NCI-H2081 (cell line): ENCODE results near the gene CUX1.
"Not testable (repeated sequence)": the region's sequence is repeated elsewhere in the genome, so short reads cannot be mapped to it uniquely, and the experiment has no call there.

Source experiments
- DNase-seq, 2 experiments: peaks; one replicate each; lab custom pipeline; 2025; lab: John Stamatoyannopoulos, UW

The CUX1 gene

DNA sequence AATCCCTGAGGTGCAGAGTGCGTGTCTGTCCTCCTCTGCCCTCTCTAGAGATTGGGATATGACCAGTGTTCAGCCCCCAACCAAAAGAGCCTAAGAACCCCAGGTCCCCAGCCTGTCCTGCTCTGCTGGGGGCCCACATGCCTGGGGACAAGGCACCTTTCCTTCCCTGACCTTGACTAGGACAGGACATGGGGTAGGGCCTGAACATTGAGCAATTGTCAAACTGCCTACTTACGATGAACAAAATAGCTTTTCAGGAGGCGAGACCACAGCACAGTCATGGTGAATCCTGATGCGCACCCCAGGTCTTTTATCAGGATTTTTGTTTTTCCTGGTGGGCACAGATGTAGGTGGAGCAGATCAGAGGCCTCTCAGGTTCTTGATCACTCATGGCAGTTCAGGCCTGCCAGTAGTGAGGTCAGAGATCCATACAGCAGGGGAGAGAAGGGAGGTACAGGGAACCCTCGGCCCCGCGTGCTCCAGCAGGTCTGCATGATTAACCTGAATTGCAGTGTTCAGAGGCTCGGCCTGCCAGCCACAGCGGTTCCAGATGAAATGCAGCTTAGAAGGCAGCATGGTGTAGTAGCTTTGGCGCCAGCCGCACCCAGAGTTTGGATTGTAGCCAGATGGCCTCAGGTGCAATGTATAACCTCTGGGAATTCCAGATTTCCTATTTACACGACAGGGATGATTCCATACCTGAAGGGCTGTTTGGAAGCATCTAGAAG, 191.3 kb downstream of the CUX1 start:
- DNase-seq, result peak; percentile 19 to 68

DNA sequence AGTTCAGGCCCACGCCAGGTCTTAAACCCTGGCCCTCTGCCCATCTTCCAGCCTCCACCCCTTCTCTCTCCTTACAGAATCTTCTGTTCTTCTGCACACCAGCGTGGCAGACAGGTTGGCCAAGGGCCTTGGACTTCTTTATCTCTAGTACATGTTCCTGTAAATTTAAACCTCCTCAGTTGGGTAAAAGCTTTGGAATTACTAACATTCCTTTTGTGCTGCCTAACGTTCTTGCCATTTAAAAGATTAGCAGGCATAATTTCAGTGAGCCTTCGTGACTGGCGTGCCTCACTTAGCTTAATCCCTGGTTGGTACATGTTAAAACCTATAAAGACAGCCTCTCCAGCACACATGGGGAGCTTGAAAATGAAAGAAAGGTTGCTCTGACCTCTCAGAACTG, 192.2 kb downstream of the CUX1 start:
- DNase-seq, result no peak

DNA sequence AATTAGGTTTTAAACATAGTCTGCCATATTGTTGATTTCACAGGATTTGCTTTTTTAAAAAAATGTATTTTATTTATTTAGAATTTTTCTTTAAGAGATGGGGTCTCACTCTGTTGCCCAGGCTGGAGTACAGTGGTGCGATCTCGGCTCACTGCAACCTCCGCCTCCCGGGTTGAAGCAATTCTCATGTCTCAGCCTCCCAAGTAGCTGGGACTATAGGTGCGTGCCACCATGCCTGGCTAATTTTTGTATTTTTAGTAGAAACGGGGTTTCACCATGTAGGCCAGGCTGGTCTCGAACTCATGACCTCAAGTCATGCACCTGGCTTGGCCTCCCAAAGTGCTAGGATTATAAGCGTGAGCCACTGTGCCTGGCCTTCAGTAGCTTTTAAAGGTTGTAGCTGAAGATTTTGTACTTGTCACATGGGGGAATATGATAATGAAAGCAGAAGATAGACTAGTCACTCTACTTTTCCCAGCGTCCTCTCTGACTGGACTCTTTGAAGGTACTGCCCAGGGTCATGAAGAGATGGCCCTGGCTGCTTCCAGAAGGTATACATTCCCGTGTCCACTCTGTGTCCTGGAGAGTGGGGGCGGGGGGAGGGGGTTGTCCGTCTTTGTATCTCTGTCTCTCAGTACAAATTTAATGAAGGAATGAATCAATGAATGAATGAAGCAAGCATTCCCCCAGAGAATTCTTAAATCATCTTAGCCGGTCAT, 194.8 kb downstream of the CUX1 start:
- DNase-seq, result not testable (repeated sequence)

DNA sequence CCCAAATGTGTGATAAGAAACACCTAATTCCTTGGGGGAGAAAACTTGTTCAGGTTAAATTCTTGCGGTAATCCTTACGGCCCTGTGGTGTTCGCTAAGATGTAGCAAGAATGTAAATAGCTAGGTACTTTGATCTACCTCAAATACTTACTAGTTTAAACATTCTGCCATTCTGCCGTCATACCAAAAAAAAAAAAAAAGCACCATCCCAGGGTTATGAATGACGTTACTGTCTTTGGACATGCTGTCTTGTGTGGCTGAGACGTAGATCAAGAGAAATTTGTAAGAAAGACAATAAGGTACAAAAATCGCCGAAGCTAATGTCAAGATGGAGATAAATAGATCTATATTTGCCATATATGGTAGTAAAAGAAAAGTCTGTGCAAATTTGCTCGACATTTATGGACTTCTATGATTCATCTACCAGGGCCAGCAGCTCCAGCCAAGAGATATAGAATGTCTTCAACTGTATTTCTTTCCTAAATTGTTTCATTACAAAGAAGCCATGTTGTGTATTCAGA, 195.6 kb downstream of the CUX1 start:
- no peak for DNase-seq

DNA sequence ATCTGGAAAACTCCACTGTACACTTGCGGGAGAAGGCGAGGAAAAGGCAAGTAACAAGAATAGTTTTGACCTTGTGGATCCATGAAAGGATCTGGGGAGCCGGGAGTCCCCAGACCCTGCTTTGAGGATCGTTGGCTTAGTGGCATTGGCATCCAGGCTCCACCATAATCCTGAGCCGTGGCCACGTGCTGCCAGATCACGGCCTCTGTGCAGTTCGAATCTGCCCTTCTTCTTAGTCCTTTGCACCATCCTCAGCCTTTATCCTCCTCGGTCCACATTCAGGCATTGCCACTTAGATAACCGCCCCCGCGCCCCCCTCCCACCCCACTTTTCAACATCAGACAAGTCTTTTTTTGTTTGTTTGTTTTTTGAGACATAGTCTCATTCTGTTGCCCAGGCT, 201.4 kb downstream of the CUX1 start:
- DNase-seq, result no peak

DNA sequence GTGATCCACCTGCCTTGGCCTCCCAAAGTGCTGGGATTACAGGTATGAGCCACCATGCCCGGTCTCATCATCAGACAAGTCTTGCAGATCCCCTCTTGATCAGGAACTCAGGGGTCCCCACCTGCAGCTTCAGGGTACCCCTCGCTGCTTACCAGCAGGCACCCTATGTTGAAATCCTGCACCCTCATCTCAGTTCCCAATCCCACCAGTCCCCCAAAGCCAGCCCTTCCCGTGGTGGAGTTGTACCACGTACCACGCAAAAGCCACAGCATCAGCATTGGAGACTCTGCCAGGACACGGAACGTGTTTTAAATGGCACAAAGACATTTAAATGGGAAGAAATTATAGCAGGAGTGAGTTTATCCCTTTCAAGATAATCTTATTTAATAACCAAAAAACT, 202.0 kb downstream of the CUX1 start:
- no peak for DNase-seq

DNA sequence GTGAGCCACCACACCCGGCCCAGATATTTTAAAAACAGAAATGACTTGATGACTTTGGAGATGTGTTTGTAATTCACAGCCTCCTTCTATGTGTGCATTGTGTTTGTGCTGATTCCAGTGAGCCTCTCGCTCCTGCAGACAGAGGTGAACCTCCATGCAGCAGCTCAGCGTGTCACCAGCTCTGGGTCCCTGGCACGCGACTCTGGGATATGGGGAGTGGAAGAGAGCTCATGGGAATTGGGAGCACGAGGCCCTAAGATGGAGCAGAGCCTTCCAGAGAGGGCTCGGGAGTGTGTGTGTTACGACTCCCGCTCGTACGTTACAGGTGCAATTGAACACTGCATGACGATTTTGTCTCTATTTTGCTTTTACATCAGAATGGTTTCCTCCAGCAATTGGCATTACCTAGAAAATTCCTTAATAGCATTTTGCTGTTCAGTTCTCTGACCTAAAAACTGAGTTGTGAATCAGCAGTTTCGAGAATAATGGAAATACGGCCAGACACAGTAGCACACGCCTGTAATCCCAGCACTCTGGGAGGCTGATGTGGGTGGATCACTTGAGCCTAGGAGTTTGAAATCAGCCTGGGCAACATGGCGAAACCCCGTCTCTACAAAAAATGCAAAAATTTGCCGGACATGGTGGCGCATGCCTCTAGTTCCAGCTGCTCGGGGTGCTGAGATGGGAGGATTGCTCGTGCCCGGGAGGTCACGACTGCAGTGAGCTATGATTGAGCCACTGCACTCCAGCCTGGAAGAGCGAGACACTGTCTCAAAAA, 204.6 kb downstream of the CUX1 start:
- no peak for DNase-seq

DNA sequence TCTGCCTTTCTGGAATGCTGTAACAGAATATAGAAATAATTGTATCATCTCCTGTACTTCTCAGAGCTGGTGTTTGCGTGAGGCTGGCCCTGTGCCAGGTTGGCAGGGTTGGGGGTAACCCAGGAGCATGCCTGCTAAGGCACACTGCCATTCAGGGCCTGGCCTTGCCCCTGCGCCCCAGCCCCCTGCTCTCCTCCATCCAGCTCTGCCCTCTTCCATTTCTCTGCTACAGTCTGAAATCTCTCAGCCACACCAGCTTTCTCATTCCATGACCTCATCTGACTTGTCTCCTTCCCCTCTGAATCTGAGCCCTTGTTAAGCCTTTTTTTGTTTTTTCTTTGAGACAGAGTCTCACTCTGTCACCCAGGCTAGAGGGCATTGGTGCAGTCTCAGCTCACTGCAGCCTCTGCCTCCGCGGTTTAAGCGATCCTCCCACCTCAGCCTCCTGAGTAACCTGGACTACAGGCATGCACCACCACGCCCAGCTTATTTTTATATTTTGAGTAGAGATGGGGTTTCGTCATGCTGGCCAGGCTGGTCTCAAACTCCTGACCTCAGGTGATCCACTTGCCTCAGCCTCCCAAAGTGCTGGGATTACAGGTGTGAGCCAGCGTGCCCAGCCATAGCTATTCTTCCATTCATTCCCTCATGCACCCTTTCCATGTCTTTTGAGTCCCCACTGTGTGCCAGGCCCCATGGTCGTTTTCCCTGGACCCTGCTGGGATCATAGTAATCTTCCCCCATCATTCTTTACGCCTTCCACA, 206.8 kb downstream of the CUX1 start:
- DNase-seq, result no peak

DNA sequence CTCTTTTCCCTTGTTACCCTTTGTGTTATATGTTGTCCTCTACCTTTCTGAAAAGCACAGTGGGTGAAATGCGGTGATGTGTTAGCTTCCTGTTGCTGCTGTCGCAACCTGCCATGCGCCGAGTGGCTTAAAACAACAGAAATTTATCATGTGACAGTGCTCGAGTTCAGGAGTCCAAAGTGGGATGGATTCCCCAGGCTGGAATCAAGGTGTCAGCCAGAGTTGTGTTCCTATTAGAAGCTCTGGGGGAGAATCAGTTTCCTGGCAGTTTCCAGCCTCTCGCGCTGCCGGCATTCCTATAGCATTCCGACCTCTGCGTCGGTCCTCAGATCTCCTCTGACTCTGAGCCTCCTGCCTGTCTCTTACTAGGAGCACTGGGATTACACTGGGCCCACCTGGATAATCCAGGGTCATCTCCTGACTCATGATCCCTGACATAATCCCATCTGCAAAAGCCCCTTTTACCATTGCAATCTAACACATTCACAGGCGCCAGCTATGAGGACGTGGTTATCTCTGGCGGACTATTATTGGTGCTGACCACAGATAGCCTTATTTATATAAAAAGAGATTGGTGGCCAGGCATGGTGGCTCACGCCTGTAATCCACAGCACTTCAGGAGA, 207.5 kb downstream of the CUX1 start:
- DNase-seq, result no peak

DNA sequence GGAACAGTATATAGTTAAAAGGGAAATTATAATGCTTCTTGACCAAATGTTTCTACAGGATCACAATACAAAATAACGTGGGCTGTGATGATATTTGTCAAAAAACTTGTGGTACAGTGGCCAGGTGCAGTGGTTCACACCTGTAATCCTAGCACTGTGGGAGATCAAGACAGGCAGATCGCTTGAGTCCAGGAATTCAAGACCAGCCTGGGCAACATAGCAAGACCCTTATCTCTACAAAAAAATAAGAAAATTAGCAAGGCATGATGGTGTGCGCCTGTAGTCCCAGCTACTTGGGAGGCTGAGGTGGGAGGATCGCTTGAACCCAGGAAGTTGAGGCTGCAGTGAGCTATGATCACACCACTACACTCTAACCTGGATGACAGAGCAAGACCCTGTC, 208.4 kb downstream of the CUX1 start:
- not testable (repeated sequence) for DNase-seq

DNA sequence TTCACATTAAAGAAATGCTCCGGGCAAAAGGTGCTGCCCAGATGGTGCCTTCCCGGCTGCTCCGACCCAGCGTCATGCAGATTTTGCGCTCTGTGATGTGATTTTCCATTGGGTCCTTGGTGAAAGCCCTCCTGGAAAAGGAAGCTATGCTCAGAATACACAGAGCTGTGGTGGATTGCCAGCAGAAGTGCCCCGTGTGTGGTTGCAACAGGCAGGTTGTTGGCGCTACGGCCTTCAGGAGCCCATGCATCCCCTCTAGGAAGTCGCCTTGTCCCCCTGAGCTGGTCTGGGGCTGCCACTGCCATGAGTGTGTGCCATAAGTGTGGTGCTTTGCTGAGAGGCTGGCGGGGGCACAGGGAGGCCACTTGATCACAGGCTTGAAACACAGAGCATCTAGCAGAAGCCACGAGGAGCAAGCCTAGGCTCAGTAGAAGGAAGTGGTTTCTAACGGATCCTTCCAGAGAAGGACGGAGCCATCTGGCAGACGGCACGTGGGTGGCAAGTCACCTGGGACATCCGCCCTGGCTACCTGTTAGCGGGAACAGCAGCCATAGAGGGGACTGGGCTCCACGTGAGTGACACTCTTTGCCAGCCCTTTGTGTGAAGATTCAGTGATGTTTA, 210.9 kb downstream of the CUX1 start:
- DNase-seq, result no peak

DNA sequence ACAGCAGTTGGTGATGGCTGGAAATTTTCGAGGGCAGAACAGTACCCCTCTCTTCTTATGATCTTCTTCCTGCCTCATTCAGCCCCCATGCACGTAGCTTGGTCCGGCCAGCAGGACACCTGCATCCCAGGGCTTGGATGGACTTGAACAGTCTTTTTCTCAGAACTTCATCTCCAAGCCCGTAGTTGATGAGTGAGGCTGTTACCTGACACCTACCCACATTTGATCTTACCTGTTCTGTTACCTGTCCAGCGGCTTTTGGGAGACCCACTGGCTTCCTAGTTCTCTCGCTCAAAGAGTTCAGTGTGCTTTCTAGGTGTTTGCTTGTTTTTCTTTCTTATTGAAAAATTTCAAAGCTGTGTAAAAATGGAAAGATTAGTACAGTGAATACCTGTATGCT, 212.2 kb downstream of the CUX1 start:
- DNase-seq, result no peak

DNA sequence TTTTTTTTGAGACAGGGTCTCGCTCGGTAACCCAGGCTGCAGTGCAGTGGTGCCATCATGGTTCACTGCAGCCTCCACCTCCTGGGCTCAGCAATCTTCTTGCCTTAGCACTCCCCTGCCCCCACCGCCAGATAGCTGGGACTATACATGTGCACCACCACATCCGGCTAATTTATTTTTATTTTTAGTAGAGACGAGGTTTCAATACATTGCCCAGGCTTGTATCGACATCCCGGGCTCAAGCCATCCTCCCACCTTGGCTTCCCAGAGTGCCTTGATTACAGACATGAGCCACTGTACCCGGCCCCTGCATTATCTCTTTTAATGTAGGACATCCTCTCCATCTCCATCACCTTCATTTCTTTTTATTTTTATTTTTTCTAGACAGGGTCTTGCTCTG, 213.3 kb downstream of the CUX1 start:
- no peak for DNase-seq

DNA sequence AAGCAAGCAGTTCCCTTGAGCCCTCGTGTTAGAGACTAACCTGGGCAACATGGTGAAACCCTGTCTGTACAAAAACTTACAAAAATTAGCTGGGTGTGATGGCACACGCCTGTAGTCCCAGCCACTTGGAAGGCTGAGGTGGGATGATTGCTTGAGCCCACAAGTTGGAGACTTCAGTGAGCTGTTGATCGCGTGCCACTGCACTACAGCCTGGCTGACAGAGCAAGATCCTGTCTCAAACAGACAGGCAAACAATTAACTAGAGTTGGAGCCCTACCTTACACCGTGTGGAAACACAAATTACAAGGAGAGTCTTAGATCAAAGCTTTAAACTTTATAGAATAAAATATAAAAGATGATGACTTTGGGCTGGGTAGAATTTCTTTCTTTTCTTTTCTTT, 219.5 kb downstream of the CUX1 start:
- no peak for DNase-seq

DNA sequence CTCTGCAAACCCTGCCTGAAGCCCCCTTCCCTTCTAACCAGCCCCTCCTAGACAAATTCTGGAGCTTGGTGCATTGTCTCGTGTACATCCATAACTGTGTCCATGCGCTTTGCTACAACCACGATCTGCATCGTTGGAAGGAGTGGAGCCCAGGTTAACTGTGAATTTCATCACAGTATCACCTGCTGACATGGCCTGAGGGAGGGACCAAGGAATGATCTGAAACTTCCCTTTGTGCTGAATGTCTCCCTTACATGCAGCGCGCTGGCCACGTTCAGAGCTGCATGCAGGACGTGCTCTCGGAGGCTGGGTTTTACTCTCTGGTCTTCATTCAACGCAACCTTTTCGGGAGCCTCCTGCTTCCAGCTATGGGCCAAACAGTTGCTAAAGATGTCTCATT, 222.3 kb downstream of the CUX1 start:
- DNase-seq, result no peak

DNA sequence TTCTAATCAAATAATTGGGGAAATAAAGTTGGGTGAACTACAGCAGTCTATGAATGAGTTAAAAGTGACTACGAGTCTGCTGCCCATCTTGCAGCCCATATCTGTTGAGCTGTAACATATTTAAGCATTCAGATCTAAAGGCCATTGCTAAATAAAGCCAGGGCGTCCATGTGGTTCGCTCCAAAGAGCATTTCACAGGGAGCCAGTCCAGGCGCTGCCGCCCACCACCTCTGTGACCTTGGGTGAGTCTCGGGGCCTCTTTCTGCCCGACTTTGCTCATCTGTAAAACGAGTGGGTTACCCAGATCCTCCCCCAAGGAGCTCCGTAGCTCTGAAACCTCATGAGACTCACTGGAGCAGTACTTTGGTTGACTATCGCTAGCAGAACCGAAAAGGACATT, 223.1 kb downstream of the CUX1 start:
- no peak for DNase-seq

DNA sequence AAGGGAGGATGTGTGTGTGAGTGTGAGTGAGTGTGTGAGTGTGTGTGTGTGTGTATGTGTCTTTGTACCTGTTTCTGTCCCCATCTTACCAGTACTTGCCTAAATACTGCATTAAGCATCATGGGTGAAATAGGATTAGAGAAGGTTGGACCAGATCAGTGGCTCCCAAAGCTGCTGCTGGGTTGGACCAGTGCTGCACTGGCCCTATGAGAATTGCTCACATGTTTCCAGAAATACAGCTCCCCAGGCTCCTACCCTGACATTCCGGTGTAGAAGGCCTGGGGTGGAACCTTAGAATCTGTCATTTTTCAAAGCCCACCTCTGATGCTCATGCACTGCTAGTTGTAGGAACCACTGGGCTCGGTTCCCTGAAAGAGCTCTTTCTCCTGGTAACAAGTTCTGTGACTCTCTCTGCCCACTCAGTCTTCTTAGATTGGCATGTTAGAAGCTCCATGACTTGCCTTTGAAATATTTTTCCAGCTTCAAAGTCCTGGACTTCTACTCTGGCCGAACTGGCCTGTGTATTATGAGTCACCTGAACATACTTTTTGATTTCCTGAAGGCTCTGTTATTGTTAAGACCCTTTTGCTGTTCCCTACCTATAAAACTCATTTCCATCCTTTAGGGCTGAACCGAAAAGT, 224.7 kb downstream of the CUX1 start:
- DNase-seq, result no peak

DNA sequence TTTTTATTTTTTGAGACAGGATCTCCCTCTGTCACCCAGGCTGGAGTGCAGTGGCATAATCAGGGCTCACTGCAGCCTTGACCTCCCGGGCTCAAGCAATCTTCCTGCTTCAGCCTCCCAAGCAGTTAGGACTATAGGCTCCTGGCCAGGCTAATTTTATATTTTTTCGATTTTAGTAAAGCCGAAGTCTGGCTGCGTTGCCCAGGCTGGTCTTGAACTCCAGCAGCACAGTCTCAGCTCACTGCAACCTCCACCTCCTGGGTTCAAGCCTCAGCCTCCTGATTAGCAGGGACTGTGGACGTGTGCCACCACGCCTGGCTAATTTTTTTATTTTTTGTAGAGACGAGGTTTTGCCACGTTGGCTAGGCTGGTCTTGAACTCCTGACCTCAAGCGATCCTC, 225.4 kb downstream of the CUX1 start:
- DNase-seq, result not testable (repeated sequence)

DNA sequence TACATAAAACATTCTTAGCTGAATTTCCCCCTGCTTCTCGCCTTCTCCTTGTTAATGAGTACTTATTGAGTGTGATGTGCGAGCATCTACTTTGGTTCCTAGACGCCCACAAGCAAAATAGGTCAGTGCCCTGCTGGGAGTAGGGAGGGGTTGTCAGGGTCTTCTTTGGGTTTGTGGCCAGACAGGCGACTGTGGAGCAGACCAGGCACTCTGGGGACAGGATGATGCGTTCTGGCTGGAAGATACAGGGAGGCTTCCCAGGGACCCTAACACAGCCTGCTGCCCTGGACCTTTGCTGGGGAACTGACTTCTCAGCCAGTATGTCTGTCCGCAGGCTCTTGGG, 227.2 kb downstream of the CUX1 start:
- DNase-seq, result no peak

DNA sequence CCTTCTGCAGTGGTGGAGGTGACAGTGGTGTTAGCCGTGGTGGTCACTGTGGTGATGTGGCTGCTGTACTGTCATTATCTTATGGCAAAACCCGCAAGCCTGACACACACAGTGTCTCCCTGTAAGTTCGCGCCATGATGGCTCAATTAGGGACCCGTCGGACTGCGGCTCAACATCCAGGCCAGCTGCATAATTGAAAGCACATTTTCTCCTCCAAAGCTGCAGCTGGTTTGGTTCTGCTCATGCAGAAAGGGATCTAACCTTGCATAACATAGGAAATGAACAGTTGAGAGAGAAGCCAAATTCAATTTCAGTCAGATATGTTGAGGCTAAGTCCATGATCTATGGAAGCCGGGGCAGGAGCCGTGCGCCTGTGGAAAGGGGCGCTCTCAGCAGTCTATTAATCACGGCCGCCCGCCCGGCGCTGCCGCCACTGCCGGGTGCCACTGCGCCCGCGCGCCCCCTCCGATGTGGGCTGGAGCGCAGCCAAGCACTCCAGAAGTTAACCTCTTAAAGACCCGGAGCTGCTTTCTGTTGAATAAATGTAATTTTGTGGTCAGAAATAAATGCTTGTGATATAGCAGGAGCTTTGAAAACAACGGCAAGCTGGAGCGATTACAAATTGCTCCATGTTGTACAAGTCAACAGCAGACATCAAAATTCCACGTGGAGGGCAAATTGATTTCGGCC, 227.7 kb downstream of the CUX1 start:
- peak; percentile 58 to 84 for DNase-seq
